Astrocyte (in vitro differentiated cells and primary cell): ENCODE measurements around the gene TBC1D5. TPM values are rescaled to one million over a fixed set of nuclear protein-coding genes. Genes with fewer than 3 reads are reported as not detected.

Experiments
- DNase-seq: peaks from one replicate; pipeline ENCODE4 v3.0.0-alpha.2; 2010; ENCODE audit warnings: low read depth
- FAIRE-seq: peaks from 2 replicates; lab custom pipeline; 2011; peaks lifted over from hg19 to GRCh38; lab: Jason Lieb, UNC
- H2AFZ ChIP-seq: 2 replicates; pipeline ENCODE4 v1.6.0; 2012; ENCODE audit warnings: low read depth, low read length, inconsistent platforms
- H3K27ac ChIP-seq: 2 replicates; pipeline ENCODE4 v1.5.1; 2011; ENCODE audit warnings: low read depth, low read length, inconsistent platforms
- H3K27me3 ChIP-seq: 2 replicates; pipeline ENCODE4 v1.6.0; 2011; ENCODE audit warnings: low read length, inconsistent platforms; ENCODE audit not compliant: insufficient read depth
- H3K36me3 ChIP-seq: 2 replicates; pipeline ENCODE4 v1.5.1; 2011; ENCODE audit warnings: low read length, inconsistent platforms; ENCODE audit not compliant: insufficient read depth
- H3K4me1 ChIP-seq: 2 replicates; pipeline ENCODE4 v1.5.1; 2011; ENCODE audit warnings: low read length, inconsistent platforms; ENCODE audit not compliant: insufficient read depth
- H3K4me2 ChIP-seq: 2 replicates; pipeline ENCODE4 v1.6.0; 2012; ENCODE audit warnings: low read length, inconsistent platforms
- H3K4me3 ChIP-seq: 2 replicates; pipeline ENCODE4 v1.5.1; 2011; ENCODE audit warnings: low read depth, mild to moderate bottlenecking, low read length, inconsistent platforms; ENCODE audit not compliant: insufficient read depth
- H3K79me2 ChIP-seq: 2 replicates; pipeline ENCODE4 v1.6.0; 2012; ENCODE audit warnings: mild to moderate bottlenecking, low read length, inconsistent platforms; ENCODE audit not compliant: insufficient read depth
- H3K9ac ChIP-seq: 2 replicates; pipeline ENCODE4 v1.6.0; 2012; ENCODE audit warnings: mild to moderate bottlenecking, low read length, inconsistent platforms
- H3K9me3 ChIP-seq: 2 replicates; pipeline ENCODE4 v1.5.1; 2012; ENCODE audit warnings: low read depth, mild to moderate bottlenecking, low read length, inconsistent platforms; ENCODE audit not compliant: insufficient read depth
- H4K20me1 ChIP-seq: 2 replicates; pipeline ENCODE4 v1.6.0; 2012; ENCODE audit warnings: low read length, inconsistent platforms; ENCODE audit not compliant: insufficient read depth
- H3K27ac Mint-ChIP-seq: one replicate; pipeline ENCODE4 v1.8.0; 2021; ENCODE audit warnings: mild to moderate bottlenecking, mixed read lengths; ENCODE audit not compliant: unreplicated experiment
- H3K27me3 Mint-ChIP-seq: one replicate; pipeline ENCODE4 v1.8.0; 2021; ENCODE audit warnings: low read depth, mixed read lengths; ENCODE audit not compliant: unreplicated experiment
- H3K36me3 Mint-ChIP-seq: one replicate; pipeline ENCODE4 v1.8.0; 2021; ENCODE audit warnings: low read depth, mixed read lengths; ENCODE audit not compliant: unreplicated experiment
- H3K4me1 Mint-ChIP-seq: one replicate; pipeline ENCODE4 v1.8.0; 2021; ENCODE audit warnings: low read depth, mixed read lengths; ENCODE audit not compliant: unreplicated experiment
- H3K4me3 Mint-ChIP-seq: one replicate; pipeline ENCODE4 v1.8.0; 2021; ENCODE audit warnings: mild to moderate bottlenecking, moderate library complexity, mixed read lengths; ENCODE audit not compliant: unreplicated experiment
- H3K9me3 Mint-ChIP-seq: one replicate; pipeline ENCODE4 v1.8.0; 2021; ENCODE audit warnings: mild to moderate bottlenecking, mixed read lengths; ENCODE audit not compliant: unreplicated experiment
- EZH2 ChIP-seq: IDR thresholded peaks from 2 replicates; pipeline ENCODE4 v1.6.1; 2012; ENCODE audit warnings: mild to moderate bottlenecking, low read length, inconsistent platforms; ENCODE audit not compliant: insufficient read depth
- total RNA-seq: library from RNA; stranded (reverse); gene quantifications from 2 replicates; pipeline ENCODE4 v1.2.1, GENCODE V29; 2021
- TF ChIP-seq, protein P1 (sequence below): IDR thresholded peaks from 2 replicates; pipeline ENCODE4 v1.5.1; 2011; ENCODE audit warnings: low read depth, mild to moderate bottlenecking, inconsistent platforms, low read length, moderate library complexity; ENCODE audit not compliant: insufficient read depth

TBC1D5 gene
- total RNA-seq, 1 donor from 2014 or later, result 23.0 TPM

- no peaks in the 10 kb centered on the region for H3K4me1 ChIP-seq
- H3K4me3 ChIP-seq, result no peak overlapping the region
- H3K9ac ChIP-seq, result no peak overlapping the region
- no peak overlapping the region for H3K27ac ChIP-seq
- Mint-ChIP-seq H3K9me3 (no peaks in the 10 kb centered on the region), H3K4me3 (no peak overlapping the region), H3K4me1 (no peaks in the 10 kb centered on the region), H3K27me3 (no peaks in the 10 kb centered on the region), H3K27ac (no peak overlapping the region), H3K36me3 (no peaks in the 10 kb centered on the region)
- H3K4me2 ChIP-seq, result no peak overlapping the region
- H2AFZ ChIP-seq, result no peak overlapping the region
- H3K79me2 ChIP-seq, result no peaks in the 10 kb centered on the region
- FAIRE-seq (no peak), DNase-seq (no peak)
- H3K36me3 ChIP-seq, result no peaks in the 10 kb centered on the region
- no peaks in the 10 kb centered on the region for H3K27me3 ChIP-seq
- no peaks in the 10 kb centered on the region for H3K9me3 ChIP-seq
- H4K20me1 ChIP-seq, result no peaks in the 10 kb centered on the region
- TF ChIP-seq, protein P1, sequence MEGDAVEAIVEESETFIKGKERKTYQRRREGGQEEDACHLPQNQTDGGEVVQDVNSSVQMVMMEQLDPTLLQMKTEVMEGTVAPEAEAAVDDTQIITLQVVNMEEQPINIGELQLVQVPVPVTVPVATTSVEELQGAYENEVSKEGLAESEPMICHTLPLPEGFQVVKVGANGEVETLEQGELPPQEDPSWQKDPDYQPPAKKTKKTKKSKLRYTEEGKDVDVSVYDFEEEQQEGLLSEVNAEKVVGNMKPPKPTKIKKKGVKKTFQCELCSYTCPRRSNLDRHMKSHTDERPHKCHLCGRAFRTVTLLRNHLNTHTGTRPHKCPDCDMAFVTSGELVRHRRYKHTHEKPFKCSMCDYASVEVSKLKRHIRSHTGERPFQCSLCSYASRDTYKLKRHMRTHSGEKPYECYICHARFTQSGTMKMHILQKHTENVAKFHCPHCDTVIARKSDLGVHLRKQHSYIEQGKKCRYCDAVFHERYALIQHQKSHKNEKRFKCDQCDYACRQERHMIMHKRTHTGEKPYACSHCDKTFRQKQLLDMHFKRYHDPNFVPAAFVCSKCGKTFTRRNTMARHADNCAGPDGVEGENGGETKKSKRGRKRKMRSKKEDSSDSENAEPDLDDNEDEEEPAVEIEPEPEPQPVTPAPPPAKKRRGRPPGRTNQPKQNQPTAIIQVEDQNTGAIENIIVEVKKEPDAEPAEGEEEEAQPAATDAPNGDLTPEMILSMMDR, result no peak
- TF ChIP-seq EZH2, result no peak
Observed at GRCh38 chr3:17231537-17232261, 510.7 kb downstream of the TBC1D5 start.

DNA sequence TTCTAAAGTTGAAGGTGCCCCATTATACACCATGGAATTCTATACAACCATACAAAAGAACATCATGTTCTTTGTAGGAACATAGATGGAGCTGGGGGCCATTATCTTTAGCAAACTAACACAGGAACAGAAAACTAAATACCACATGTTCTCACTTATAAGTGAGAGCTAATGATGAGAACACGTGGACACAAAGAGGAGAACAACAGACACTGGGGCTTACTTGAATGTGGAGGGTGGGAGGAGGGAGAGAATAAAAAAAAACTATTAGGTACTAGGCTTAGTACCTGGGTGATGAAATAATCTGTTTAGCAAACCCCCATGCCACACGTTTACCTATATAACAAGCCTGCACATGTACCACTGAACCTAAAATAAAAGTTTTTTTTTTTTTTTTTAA lies 515.0 kb downstream of the TBC1D5 start:
- no peak overlapping the region for H3K27ac Mint-ChIP-seq
- H2AFZ ChIP-seq, result no peak overlapping the region
- H3K36me3 ChIP-seq, result no peaks in the 10 kb centered on the region
- DNase-seq, result no peak
- no peaks in the 10 kb centered on the region for H4K20me1 ChIP-seq
- no peaks in the 10 kb centered on the region for H3K4me1 Mint-ChIP-seq
- no peaks in the 10 kb centered on the region for H3K9me3 ChIP-seq
- H3K79me2 ChIP-seq, result no peaks in the 10 kb centered on the region
- H3K4me3 ChIP-seq, result no peak overlapping the region
- no peak for TF ChIP-seq EZH2
- TF ChIP-seq, protein P1, result no peak
- H3K4me3 Mint-ChIP-seq, result no peak overlapping the region
- H3K27me3 ChIP-seq, result no peaks in the 10 kb centered on the region
- no peak overlapping the region for H3K27ac ChIP-seq
- H3K4me2 ChIP-seq, result no peak overlapping the region
- H3K9ac ChIP-seq, result no peak overlapping the region
- H3K27me3 Mint-ChIP-seq, result no peaks in the 10 kb centered on the region
- no peaks in the 10 kb centered on the region for H3K36me3 Mint-ChIP-seq
- FAIRE-seq, result no peak
- no peaks in the 10 kb centered on the region for H3K9me3 Mint-ChIP-seq
- no peaks in the 10 kb centered on the region for H3K4me1 ChIP-seq

DNA sequence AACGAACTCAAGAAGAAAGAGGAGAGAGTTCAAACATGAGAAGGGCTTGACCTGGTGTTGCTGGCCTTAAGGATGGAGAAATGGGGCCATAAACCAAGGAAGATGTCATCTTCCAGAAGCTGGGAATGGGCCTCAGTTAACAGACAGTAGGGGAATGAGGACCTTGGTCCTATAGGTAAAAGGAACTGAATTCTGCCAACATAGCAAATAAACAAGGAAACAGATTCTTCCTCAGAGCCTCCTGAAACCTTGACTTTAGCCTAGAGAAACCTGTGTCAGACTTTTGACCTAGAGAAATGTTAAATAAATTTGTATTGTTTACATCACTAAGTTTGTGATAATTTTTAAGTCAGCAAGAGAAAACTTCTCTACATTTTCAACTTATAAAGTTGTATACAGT lies 520.9 kb downstream of the TBC1D5 start:
- Mint-ChIP-seq H3K4me3 (no peak overlapping the region), H3K4me1 (no peaks in the 10 kb centered on the region), H3K36me3 (peaks cover 3% of the 10 kb centered on the region), H3K27ac (no peak overlapping the region), H3K9me3 (no peaks in the 10 kb centered on the region), H3K27me3 (no peaks in the 10 kb centered on the region)
- TF ChIP-seq, protein P1, result no peak
- TF ChIP-seq EZH2, result no peak
- H3K36me3 ChIP-seq, result no peaks in the 10 kb centered on the region
- FAIRE-seq (no peak), DNase-seq (no peak)
- no peak overlapping the region for H3K4me2 ChIP-seq
- no peak overlapping the region for H2AFZ ChIP-seq
- no peaks in the 10 kb centered on the region for H3K9me3 ChIP-seq
- no peaks in the 10 kb centered on the region for H3K79me2 ChIP-seq
- H3K4me1 ChIP-seq, result no peaks in the 10 kb centered on the region
- no peak overlapping the region for H3K27ac ChIP-seq
- H4K20me1 ChIP-seq, result no peaks in the 10 kb centered on the region
- no peak overlapping the region for H3K9ac ChIP-seq
- H3K4me3 ChIP-seq, result no peak overlapping the region
- H3K27me3 ChIP-seq, result no peaks in the 10 kb centered on the region
